Mesodermal cell (in vitro differentiated cells): ENCODE measurements around the gene SPATA3.
A peak's percentile ranks its signal among the peaks of the same experiment; 100 is the strongest.
"Not testable (repeated sequence)": the region's sequence is repeated elsewhere in the genome, so short reads cannot be mapped to it uniquely, and the experiment has no call there.

Experiments used
- H3K27ac ChIP-seq: 2 replicates; pipeline ENCODE4 v1.7.0; 2013; ENCODE audit warnings: mild to moderate bottlenecking, low read depth, low read length, moderate library complexity; ENCODE audit not compliant: severe bottlenecking
- H3K36me3 ChIP-seq: 2 replicates; pipeline ENCODE4 v1.7.1; 2013; ENCODE audit warnings: mild to moderate bottlenecking, low read length, moderate library complexity; ENCODE audit not compliant: control insufficient read depth, insufficient read depth
- H3K4me1 ChIP-seq: one replicate; pipeline ENCODE4 v1.7.1; 2013; ENCODE audit warnings: mild to moderate bottlenecking, low read length; ENCODE audit not compliant: insufficient read depth, control insufficient read depth, poor library complexity, severe bottlenecking
- H3K4me3 ChIP-seq: 2 replicates; pipeline ENCODE4 v1.7.0; 2013; ENCODE audit warnings: low read length, control low read depth, mild to moderate bottlenecking; ENCODE audit not compliant: insufficient read depth, poor library complexity, severe bottlenecking; ENCODE audit errors: extremely low read depth
- H3K9me3 ChIP-seq: 2 replicates; pipeline ENCODE4 v1.7.1; 2013; ENCODE audit warnings: mild to moderate bottlenecking, low read length, moderate library complexity; ENCODE audit not compliant: control insufficient read depth
- WGBS, 2 experiments: methylation state at CpG; one replicate each; pipeline ENCODE4 v1.1.5; 2013; ENCODE audit warnings: missing lambda C conversion rate in 2 of 2; ENCODE audit not compliant: insufficient coverage in 2 of 2; 5-methylcytosine and 5-hydroxymethylcytosine counted together

The SPATA3 gene

DNA sequence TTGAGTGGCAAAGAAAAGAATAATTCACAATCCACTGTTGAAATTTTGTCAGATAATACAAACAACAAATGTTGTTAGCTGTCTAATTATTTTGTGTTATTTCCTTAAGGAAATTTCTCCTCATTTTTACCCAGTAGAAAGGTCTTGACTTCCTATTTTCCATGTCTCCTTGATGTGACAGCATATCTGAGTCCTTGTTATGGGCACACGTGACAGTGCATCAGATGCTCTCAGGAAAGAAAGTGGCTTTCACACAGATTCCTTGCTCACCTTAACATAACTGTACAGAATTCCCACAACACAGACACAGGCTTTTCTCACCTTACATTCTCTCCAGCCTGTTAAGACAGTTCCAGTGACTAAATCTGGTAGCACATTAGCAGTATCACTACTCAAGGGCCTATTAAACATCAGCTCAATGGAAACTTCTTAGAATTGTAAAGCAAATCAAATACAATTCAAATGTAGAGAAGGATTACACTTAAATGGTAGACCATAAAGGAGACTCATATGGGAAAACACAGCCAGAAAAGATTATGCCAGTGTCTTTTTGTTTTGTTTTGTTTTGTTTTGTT lies 40.7 kb upstream of the SPATA3 start:
- peaks cover 3% of the 10 kb centered on the region for H3K9me3 ChIP-seq
- H3K4me1 ChIP-seq = peaks cover 5% of the 10 kb centered on the region
- WGBS, 2 experiments = 60 to 100% methylated on average over 1 of the region's 1 CpG
- no peak overlapping the region for H3K4me3 ChIP-seq
- H3K36me3 ChIP-seq = no peaks in the 10 kb centered on the region
- no peak overlapping the region for H3K27ac ChIP-seq

DNA sequence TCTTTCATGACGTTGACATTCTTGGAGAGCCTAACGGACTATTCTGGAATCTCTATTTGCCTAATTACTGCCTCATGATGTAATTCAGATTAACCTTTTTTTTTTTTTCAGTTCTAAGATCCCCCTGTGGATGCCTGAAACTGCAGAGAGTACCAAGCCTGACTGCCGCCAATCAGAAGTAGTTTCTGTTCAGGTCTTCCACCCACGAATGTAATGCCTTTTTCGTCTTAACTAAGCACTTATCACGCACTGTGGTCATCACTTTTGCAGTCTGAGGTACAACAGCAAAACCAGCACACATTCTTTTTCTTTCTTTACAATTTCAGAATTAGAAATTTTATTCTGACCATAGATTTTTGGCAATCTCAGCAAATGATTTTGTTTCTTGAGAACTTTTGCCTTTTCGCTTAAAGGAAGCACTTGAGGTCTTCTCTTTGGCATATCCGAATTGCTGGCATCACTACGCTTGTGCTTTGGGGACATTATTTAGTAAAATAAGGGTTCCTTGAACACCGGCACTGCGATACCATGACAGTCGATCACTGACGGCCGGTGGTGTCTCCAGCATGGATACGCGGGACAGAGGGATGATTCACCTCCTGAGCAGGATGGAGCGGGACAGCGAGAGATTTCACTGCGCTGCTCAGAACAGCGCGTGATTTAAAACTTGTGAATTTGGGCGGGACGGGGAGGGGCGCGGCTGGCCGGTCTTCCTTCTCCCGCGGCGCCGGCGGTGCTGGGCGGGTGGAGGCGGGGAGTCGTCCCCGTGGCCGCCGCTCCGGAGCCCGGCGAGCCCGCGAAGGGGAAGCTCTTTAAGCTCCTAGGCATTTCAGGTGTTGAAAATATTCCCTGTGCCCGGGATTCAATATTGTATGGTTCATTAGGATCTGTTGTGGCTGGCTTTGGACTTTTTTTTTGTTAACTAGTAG lies 38.8 kb upstream of the SPATA3 start:
- 12 to 15% methylated on average over 27 to 34 of the region's 43 CpGs for WGBS, 2 experiments
- Histone ChIP-seq H3K36me3 (no peaks in the 10 kb centered on the region), H3K4me3 (peak overlapping the region; percentile 32), H3K9me3 (peaks cover 10% of the 10 kb centered on the region), H3K4me1 (peaks cover 5% of the 10 kb centered on the region), H3K27ac (peak overlapping the region; percentile 43)

DNA sequence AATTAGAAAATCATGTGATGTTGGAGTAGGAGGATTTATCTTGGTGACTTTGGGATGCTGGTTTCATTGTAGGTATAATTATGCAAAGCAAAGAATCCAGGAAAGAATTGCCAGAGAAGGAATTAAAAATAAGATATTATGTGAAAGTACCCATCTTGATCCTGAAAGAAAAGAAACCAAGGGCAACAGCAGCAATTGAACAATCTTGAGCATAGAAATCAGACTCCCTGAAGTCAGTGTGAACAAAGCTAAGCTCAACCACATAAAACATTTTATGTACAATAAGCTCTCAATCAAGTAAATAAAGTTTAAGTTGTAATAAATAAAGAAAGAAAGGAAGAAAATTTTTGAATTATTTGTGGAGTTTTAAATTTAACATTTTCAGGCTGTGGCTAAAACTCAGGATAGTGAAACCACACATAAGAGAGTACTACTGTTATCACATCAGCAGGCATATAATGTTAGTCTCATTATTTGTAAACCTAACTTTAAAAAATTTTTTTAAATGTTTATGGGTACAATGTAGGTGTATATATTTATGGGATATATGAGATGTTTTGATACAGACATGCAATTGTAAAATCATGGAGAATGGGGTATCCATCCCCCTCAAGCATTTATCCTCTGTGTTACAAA lies 38.0 kb upstream of the SPATA3 start:
- Histone ChIP-seq H3K4me3 (peak overlapping the region; percentile 32), H3K27ac (no peak overlapping the region), H3K36me3 (no peaks in the 10 kb centered on the region), H3K9me3 (peaks cover 10% of the 10 kb centered on the region), H3K4me1 (peaks cover 5% of the 10 kb centered on the region)

DNA sequence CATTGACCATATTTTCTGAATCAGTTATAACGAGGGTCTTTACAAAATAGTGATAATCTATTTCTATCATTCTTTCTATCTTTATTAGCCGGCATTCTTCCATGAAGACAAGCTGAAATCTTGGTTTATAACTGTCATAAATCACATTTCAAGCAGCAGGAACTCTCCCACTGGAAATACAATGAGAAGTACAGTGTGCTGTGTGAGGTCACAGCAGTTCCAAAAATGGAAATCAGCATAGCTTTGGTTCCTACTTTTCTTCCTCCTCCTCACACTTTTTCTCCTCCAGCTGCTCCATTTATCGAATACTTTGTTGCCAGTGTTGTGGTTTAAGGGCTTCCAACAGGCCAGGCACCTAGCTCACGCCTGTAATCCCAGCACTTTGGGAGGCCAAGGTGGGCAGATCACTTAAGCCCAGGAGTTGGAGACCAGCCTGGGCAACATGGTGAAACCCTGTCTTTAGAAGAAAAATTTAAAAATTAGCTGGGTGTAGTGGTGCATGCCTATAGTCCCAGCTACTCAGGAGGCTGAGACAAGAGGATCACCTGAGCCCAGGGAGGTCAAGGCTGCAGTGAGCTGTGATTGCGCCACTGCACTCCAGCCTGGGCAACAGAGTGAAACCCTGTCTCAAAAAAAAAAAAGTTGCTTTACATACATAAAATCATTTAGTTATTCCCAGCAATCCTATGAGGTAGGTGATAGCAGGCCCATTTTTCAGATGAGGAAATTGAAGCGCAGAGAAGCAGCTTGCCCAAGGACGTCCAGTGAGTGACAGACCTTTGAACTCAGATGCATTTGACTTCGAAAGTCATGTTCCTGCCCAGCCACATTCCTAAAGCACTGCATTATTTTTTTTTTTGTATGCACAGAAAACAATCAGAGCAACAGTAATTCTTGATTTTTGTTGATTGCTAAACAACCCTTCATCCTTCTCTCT lies 36.8 kb upstream of the SPATA3 start:
- H3K36me3 ChIP-seq = no peaks in the 10 kb centered on the region
- H3K4me1 ChIP-seq = peaks cover 5% of the 10 kb centered on the region
- H3K9me3 ChIP-seq = peaks cover 10% of the 10 kb centered on the region
- no peak overlapping the region for H3K4me3 ChIP-seq
- 94% methylated on average over 4 of the region's 8 CpGs for WGBS, 2 experiments
- no peak overlapping the region for H3K27ac ChIP-seq

DNA sequence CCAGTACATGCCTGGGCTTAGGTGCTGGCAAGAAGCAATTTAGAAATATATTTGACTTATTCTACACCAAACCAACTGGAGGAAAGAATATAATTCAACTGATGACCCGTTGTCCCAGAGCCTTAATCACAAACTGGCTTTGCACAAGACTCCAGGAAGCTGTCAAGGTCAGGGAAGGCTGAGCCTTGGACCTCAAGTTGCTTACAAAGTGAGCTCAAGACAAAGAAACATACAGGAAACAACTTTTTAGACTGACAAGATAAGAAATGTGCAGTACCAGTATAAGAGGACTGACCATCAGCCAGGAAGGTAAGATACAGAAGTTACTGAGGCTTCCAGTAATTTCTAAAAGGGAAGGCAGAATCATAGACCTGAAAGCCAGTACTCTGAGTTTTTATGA lies 35.9 kb upstream of the SPATA3 start:
- H3K27ac ChIP-seq = no peak overlapping the region
- no peak overlapping the region for H3K4me3 ChIP-seq
- no peaks in the 10 kb centered on the region for H3K36me3 ChIP-seq
- WGBS, 2 experiments = 100% methylated on average over 1 of the region's 1 CpG; no CpG with 5 or more reads in 1 of the 2 experiments
- peaks cover 10% of the 10 kb centered on the region for H3K9me3 ChIP-seq
- peaks cover 5% of the 10 kb centered on the region for H3K4me1 ChIP-seq

DNA sequence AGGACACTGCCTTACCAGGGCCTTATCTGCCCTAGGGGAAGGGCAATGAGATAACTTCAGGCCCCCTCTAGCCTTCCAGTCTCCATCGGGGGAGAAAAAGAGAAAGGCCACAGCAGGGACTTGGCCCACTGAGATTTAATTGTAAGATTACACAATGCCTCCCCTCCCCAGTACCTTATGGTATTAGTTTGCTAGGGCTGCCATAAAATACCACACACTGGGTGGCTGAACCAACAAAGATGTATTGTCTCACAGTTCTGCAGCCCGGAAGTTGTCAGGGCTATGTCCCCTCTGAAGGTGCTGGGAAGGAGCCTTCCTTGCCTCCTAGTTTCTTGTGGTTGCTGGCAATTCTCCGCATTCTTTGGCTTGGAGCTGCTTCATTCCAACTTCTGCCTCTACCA lies 34.8 kb upstream of the SPATA3 start:
- no peak overlapping the region for H3K4me3 ChIP-seq
- peaks cover 10% of the 10 kb centered on the region for H3K9me3 ChIP-seq
- WGBS, 2 experiments = 14 to 80% methylated on average over 1 of the region's 3 CpGs
- H3K36me3 ChIP-seq = no peaks in the 10 kb centered on the region
- peak overlapping the region; percentile 45 for H3K27ac ChIP-seq
- peaks cover 5% of the 10 kb centered on the region for H3K4me1 ChIP-seq

DNA sequence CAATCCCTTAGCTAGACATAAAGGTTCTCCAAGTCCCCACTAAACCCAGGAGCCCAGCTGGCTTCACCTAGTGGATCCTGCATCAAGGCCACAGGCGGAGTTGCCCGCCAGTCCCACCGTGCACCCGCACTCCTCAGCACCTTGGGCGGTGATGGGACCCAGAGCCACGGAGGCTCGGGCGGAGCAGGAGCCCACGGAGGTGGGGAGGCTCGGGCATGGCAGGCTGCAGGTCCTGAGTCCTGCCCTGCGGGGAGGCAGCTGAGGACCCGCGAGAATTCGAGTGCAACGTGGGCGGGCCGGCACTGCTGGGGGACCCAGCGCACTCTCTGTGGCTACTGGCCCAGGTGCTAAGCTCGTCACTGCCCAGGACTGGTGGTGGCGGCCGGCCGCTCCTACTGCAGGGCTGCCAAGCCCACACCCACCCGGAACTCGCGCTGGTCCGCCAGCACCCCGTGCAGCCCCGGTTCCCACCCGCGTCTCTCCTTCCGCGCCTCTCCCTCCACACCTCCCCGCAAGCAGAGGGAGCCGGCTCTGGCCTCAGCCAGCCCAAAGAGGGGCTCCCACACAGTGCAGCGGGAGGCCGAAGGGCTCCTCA lies 31.7 kb upstream of the SPATA3 start:
- Histone ChIP-seq H3K36me3 (no peaks in the 10 kb centered on the region), H3K4me3 (no peak overlapping the region), H3K4me1 (no peaks in the 10 kb centered on the region), H3K9me3 (peaks cover 10% of the 10 kb centered on the region), H3K27ac (no peak overlapping the region)
- WGBS, 2 experiments = 91 to 98% methylated on average over 21 to 26 of the region's 36 CpGs

DNA sequence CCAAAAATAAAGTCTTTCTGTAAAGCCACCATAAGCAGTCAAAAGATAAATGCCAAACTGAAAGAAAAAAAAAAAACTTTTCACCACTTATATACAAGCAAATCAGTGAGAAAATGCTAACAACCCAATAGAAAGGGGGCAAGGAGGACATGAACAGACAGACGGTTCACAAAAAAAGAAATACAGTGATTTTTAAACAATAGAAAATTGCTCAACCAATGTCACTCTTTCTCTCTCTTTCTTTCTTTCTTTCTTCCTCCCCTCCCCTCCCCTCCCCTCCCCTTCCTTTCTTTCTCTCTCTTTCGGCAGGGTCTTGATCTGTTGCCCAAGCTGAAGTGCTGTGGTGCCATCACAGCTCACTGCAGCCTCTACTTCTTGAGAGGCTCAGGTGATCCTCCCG lies 28.8 kb upstream of the SPATA3 start:
- WGBS, 2 experiments = 78 to 90% methylated on average over 1 to 2 of the region's 3 CpGs
- H3K27ac ChIP-seq = no peak overlapping the region
- no peaks in the 10 kb centered on the region for H3K36me3 ChIP-seq
- H3K4me3 ChIP-seq = no peak overlapping the region
- no peaks in the 10 kb centered on the region for H3K9me3 ChIP-seq
- H3K4me1 ChIP-seq = no peaks in the 10 kb centered on the region

DNA sequence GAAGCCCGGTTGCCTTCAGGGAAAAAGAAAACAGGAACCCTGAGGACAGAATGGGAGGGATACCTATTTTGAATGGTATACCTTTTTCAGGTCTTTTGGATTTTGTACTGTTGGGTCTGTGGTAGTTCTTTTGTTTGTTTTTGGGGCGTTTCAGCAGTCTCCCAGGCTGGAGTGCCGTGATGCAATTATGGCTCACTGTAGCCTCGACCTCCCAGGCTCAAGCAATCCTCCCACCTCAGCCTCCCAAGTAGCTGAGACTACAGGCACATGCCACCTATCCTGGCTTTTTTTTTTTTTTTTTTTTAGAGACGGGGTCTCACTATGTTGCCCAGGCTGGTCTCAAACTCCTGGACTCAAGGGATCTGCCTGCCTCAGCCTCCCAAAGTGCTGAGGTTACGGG lies 27.6 kb upstream of the SPATA3 start:
- H3K4me1 ChIP-seq, H3K4me3 ChIP-seq, H3K36me3 ChIP-seq, H3K27ac ChIP-seq, H3K9me3 ChIP-seq: not testable (repeated sequence)
- WGBS, 2 experiments = 85 to 94% methylated on average over 2 to 5 of the region's 6 CpGs
